T follicular helper cell (primary cell): Measurements from ENCODE around the gene KCNK10.

Experiments used
- DNase-seq: peaks from one replicate; pipeline ENCODE4 v3.0.0-alpha.2; 2020; ENCODE audit warnings: low read depth
- total RNA-seq, 2 experiments: gene quantifications; one replicate each; lab custom pipeline; 2026; lab: John Stamatoyannopoulos, UW

The KCNK10 gene
- 0 reads per million in 2 experiments for total RNA-seq

GRCh38 chr14:88323086-88323522 lies at the start of gene KCNK10:
TSS of gene KCNK10 (minus strand) at chr14:88323269. CDS start at chr14:88322798, 471 bp downstream.
- DNase-seq = no peak

DNA sequence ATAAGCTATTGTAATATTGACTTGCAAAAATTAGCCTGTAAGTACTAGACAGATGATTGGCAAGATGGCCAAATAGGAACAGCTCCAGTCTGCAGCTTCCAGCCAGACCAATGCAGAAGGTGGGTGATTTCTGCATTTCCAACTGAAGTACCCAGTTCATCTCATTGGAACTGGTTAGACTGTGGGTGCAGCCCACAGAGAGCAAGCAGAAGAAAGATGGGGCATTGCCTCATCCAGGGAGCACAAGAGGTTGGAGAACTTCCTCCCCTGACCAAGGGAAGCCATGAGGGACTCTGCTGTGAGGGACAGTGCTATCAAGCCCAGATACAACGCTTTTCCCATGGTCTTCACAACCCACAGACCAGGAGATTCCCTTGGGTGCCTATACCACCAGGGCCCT lies 46.4 kb upstream of the KCNK10 start:
- no peak for DNase-seq

DNA sequence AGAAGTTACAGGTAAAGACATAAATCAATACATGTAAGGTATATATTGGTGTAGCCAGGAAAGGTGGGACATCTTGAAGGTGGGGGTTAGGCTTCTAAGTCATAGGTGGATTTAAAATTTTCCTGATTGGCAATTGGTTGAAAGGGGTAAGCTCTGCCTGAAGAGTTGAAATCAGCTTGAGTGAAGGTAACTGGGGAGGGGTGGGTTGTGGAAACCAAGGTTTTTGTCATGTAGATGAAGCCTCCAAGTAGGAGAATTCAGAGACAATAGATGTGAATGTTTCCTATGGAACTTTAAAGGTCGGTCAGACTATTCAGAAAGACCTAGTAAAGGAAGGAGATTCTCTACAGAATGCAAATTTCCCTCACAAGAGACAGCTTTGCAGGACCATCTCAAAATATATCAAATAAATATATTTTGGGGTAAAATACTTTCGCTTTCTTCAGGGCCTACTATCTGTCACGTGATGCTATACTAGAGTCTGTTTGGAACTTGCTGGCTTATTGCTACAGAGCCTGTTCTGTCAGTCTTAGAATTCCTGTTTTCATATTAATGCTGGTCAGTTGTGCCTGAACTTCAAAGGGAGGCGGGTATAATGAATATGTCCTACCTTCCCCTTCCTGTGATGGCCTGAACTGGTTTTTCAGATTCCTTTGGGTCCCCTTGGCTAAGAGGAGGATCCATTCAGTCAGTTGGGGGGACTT lies 41.8 kb upstream of the KCNK10 start:
- DNase-seq = no peak

- no peak for DNase-seq
These were observed 40.6 kb upstream of the KCNK10 start for GRCh38 chr14:88363644-88364043.

DNA sequence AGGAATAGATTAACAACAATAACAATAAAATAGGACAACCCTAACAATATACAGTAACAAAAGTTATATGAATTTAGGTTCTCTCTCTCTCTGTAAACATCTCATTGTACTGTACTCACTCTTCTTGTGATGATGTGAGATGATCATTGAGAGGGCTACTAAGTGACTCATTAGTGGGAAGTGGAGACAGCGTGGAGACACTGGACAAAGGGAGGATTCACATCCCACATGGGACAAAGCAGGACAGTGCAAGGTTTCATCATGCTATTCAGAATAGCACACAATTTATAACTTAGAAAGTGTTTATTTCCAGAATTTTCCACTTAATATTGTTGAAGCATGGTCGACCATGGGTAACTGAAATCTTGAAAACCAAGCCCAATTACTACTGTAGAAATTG lies 36.4 kb upstream of the KCNK10 start:
- DNase-seq = no peak

GRCh38 chr14:88354358-88354757 lies 31.3 kb upstream of the KCNK10 start:
- no peak for DNase-seq

- DNase-seq = no peak
These were observed 29.6 kb upstream of the KCNK10 start for GRCh38 chr14:88352698-88353097.

- DNase-seq = no peak
These were observed 29.1 kb upstream of the KCNK10 start for GRCh38 chr14:88351966-88352691.

- no peak for DNase-seq
These were observed 25.5 kb upstream of the KCNK10 start for GRCh38 chr14:88348546-88348945.

DNA sequence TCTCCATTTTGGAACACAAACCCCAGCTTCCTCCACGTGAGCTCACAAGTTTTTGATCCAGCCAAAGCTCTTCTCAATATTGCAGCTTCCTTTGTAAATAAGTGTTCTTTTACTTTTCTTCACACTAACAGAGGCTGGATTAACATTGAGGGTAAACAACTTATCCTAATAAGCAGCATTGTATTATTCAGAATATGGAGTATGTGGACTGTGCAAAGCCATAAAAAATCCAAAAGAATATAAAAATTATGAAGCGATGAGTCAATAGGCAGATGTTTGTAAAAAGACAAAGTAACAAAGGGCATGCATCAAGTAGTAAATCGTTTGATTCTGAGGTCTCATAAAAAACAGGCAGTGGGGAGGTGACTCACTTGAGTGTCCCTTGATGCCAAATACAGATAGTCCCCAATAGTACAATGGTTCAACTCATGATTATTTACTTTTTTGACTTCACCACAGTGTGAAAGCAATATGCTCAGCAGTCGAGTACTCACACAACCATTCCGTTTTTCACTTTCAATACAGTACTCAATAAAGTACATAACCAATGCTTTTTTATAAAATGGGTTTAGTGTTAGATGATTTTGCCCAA lies 23.1 kb upstream of the KCNK10 start:
- DNase-seq = no peak

DNA sequence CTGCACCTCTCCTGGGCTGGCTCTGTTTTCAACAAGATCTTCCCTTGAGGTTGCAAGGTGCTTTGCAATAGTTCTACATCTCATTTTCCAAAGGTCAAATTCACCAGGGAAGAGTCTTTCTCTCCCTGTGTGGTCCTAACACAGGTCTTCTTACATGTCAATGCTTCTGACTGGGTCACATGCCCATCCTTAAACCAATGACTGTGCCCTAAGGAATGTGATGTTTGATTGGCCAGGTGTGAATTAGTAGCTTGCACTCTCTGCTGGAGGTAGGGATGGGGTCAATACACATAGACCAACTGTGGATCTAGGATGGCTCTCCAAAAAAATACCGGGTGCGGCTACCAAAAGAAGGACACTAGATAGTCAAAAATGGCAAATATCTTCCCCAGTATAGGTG lies 19.9 kb upstream of the KCNK10 start:
- DNase-seq = no peak

DNA sequence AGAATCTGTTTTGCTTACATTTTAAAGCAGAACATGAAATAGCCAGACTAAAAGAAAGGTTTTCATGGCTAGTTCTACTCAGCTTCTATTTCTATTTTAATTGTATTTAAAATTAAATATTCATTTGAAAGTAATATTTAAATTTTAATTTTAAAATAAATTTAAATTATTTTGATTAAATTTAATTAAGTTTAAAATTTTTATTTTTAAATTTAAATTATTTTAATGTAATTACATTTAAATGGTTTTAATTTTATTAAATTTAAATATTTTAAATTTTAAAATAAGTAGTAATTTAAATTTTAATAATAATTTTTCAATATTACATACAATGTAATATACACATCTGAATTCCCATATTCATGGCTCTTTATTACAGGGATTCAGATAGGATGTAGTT lies 17.3 kb upstream of the KCNK10 start:
- no peak for DNase-seq

DNA sequence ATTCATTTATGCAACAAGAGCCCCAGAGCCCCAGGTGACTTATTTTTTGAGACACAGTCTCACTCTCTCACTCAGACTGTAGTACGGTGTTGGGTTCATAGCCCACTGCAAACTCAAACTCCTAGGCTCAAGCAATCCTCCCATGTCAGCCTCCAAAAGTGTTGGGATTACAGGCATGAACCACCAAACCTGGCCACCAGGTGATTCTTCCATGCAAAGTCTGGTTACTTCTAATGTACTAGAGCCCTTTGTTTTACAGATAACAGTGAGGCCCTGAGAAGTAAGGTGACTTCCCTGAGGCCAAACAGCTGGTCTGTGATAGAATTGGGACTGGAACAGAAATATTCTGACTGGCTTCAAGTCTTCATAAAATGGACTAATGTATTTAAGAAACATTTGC lies 10.0 kb upstream of the KCNK10 start:
- no peak for DNase-seq

DNA sequence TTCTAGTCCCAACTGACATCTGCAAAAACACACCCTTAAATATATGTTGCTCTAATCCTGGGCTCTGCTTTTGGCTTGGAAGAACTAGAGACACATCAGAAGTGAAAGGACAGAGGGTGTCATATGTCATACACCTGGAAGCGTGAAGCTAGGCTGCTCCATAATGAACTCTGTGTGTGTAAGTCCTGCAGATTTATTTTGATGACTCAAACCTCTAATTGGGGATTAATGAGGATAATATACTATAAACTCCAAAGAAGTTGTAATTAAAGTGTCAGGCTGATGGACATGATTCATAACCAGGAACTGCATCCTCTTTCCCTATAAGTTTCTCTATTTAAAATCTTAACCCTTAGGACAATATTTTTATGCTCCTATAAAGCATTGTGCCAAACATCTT lies 4.4 kb upstream of the KCNK10 start:
- DNase-seq = no peak

- no peak for DNase-seq
These were observed 3.5 kb upstream of the KCNK10 start for GRCh38 chr14:88326352-88327103.

- DNase-seq = no peak
These were observed 2.8 kb upstream of the KCNK10 start for GRCh38 chr14:88325883-88326282.

DNA sequence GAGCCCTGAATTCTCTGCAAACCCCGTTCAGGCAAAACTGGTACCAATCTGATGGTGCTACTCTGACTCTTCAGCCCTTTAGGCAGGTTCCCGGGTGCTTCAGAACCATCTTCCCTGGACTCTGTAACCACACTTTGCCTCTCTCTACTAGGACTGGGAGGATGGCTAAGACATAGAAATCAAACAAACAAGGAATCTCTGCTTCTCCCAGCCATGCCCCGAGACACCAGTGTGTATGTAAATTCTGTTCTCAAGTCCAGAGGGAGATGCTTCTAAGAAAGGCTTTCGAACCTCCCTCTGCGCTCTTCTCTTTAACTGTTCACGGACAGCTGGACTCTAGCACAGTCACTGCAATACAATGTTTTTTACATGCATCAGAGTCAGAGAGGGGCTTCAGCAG lies 1.9 kb upstream of the KCNK10 start:
- DNase-seq = no peak

GRCh38 chr14:88324491-88324890 lies 1.4 kb upstream of the KCNK10 start:
- no peak for DNase-seq

DNA sequence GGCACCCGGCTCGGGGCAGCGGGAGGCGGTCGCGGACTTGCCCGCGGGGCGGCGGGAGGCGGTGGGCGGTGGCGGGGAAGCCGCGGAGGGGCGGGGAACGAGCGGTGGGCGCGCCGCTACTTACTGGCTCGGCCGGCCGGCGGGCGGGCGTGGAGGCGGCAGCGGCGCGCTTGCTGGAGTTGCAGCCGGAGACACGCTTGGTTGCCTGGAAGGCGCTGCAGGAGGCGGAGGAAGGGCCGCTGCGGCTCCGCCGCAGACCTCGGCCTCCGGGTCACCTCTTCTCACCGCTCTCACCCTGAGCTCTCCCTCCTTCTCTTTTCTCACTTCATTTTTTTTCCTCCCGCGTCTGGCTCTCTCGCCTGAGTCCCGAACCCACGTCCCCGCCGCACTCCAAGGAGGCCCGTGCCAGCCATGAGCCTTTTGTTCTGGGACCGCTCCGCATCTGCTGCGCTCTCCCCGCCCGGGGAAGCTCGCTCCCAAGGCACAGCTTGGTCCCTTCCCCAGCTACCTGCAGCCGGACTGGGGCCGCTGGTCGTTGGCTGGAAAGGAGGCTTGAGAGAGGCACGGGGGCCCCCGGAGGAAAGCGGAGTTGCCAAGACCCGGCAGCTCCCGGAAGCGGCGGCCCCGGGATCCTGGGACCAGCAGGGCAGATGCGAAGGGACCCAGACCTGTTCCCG lies 592 bp upstream of the KCNK10 start:
- DNase-seq = no peak

- DNase-seq = no peak
These were observed 474 bp downstream of the KCNK10 start for GRCh38 chr14:88322504-88323085.

DNA sequence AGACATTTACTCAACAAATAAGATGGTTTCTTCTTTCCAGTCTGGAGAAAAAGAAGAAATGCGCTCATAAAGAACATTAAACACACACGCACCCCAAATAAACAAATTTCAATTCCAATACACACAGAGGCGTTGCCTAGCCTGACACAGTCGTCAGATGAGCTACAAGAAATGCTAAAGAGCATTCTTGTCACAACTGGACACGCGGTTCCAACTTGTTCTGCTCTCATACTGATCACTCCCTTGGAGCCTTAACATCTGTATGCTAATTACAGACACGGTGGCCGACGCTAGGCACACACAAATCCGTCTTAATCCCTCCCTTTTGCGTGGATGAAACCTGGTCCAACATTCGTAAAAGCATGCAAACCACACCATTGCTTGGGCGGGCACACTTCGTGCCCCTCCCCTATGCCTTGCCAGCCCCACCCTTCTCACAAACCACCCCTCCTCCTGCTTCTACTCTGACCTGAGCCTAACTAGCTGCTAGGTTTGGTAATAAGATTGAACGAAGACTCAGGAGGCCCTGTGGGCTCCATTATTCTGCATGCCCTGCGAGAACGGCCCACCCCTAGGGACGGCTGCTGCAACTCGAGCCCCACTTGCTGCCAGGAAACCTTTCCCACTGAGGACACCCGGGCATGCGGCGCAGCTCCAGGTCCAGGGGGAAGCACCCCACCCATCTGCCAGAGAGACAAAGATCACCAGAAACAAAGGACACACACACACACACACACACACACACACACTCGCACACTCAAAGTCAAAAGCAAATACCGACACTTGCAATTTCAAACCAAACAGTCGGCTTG lies 1.2 kb downstream of the KCNK10 start:
- DNase-seq = no peak
